Astrocyte of the hippocampus (primary cell): ENCODE measurements around the gene PDK4.

Experiments used
- DNase-seq: peaks from one replicate; pipeline ENCODE4 v3.0.0; 2011; ENCODE audit warnings: low read depth, low spot score

Gene PDK4

GRCh38 chr7:95596198-95597063, at the start of gene PDK4:
Gene PDK4, minus strand, starts transcription at chr7:95596516. Its CDS starts 223 bp downstream, at chr7:95596293.
- peak; percentile 89 for DNase-seq

GRCh38 chr7:95642173-95642572, 45.9 kb upstream of the PDK4 start:
- no peak for DNase-seq

- DNase-seq = peak; percentile 31
Measured at GRCh38 chr7:95636140-95636940, 40.0 kb upstream of the PDK4 start.

- peak; percentile 53 for DNase-seq
Measured at GRCh38 chr7:95632609-95633008, 36.3 kb upstream of the PDK4 start.

- DNase-seq = no peak
Measured at GRCh38 chr7:95631527-95631926, 35.2 kb upstream of the PDK4 start.

- peak; percentile 10 for DNase-seq
Measured at GRCh38 chr7:95630702-95631458, 34.6 kb upstream of the PDK4 start.

- no peak for DNase-seq
Measured at GRCh38 chr7:95628831-95629439, 32.6 kb upstream of the PDK4 start.

GRCh38 chr7:95623788-95624187, 27.5 kb upstream of the PDK4 start:
- DNase-seq = no peak

- DNase-seq = no peak
Measured at GRCh38 chr7:95622859-95623258, 26.5 kb upstream of the PDK4 start.

- DNase-seq = no peak
Measured at GRCh38 chr7:95622001-95622549, 25.8 kb upstream of the PDK4 start.

GRCh38 chr7:95621404-95621803, 25.1 kb upstream of the PDK4 start:
- no peak for DNase-seq

- no peak for DNase-seq
Measured at GRCh38 chr7:95620631-95621030, 24.3 kb upstream of the PDK4 start.

GRCh38 chr7:95619921-95620320, 23.6 kb upstream of the PDK4 start:
- DNase-seq = no peak

GRCh38 chr7:95619517-95619916, 23.2 kb upstream of the PDK4 start:
- no peak for DNase-seq

GRCh38 chr7:95614442-95614940, 18.2 kb upstream of the PDK4 start:
- DNase-seq = no peak

- no peak for DNase-seq
Measured at GRCh38 chr7:95611224-95611623, 14.9 kb upstream of the PDK4 start.

- peak; percentile 72 for DNase-seq
Measured at GRCh38 chr7:95609277-95609971, 13.1 kb upstream of the PDK4 start.

GRCh38 chr7:95608359-95609173, 12.2 kb upstream of the PDK4 start:
- peak; percentile 86 for DNase-seq

- DNase-seq = no peak
Measured at GRCh38 chr7:95607561-95607960, 11.2 kb upstream of the PDK4 start.

GRCh38 chr7:95605275-95605674, 9.0 kb upstream of the PDK4 start:
- DNase-seq = no peak
